ENCODE results near the gene PARD3B. TPM values are rescaled to one million over a fixed set of nuclear protein-coding genes. Genes with fewer than 3 reads are reported as not detected.

The PARD3B gene
- total RNA-seq, 1 experiment from 2014 or later = 6.4 TPM

DNA sequence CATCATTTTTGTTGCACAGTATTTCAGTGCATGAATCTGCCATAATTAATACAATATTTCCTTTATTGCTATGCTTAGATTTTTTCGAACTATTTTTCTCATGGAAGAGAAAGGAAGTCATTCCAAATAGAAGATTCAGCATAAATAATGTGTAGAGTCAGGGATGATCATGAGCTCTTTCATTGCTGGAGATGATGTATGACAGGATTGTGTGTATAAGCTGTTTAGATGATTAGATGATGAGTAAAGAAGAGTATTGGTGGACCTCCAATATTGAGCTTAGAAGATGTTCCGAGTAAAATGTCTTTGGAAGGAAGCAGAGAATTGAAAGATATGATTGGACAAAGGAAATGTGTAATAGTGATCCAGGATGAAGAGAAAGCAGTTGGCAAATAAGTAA, 364.5 kb downstream of the PARD3B start:
- Mint-ChIP-seq H3K4me1 (peaks cover 0 to 5% of the 10 kb centered on the region in 2 experiments; a peak in 3 of 4 replicates), H3K27me3 (ENCODE audit: low read depth) (no peaks in the 10 kb centered on the region), H3K36me3 (ENCODE audit: insufficient read depth in 1 of 3, low read depth in 3 of 3) (no peaks in the 10 kb centered on the region; a peak in 1 of 7 replicates), H3K4me3 (no peak overlapping the region), H3K27ac (no peak overlapping the region), H3K9me3 (no peaks in the 10 kb centered on the region)
- Histone ChIP-seq H2BK20ac (ENCODE audit: low read depth, low read length, poor library complexity, severe bottlenecking) (no peak overlapping the region), H3K9ac (ENCODE audit: extremely low read depth, insufficient read length, low read length) (no peak overlapping the region), H4K91ac (ENCODE audit: insufficient read length, low read depth, low read length) (no peak overlapping the region), H3K23ac (ENCODE audit: insufficient read length, low read depth, low read length) (no peak overlapping the region), H3K27ac (ENCODE audit: insufficient read length, low read depth, low read length) (no peak overlapping the region), H2BK5ac (ENCODE audit: insufficient read length, low read length) (no peak overlapping the region), H3K9me3 (ENCODE audit: control insufficient read depth, low read depth, low read length) (no peaks in the 10 kb centered on the region), H2AFZ (ENCODE audit: low read length) (no peak overlapping the region), H2BK120ac (ENCODE audit: low read depth, low read length, poor library complexity, severe bottlenecking) (no peak overlapping the region), H3K23me2 (ENCODE audit: insufficient read length, low read depth, low read length, poor library complexity, severe bottlenecking) (no peaks in the 10 kb centered on the region), H3K14ac (ENCODE audit: insufficient read depth, low read length) (no peak overlapping the region), H3K4me1 (ENCODE audit: insufficient read depth, low read length) (no peaks in the 10 kb centered on the region), H4K20me1 (ENCODE audit: control insufficient read depth, insufficient read depth, insufficient read length) (no peaks in the 10 kb centered on the region), H4K5ac (ENCODE audit: insufficient read length, low read depth, low read length) (no peak overlapping the region), H3K79me2 (ENCODE audit: insufficient read depth, low read length) (no peaks in the 10 kb centered on the region), H4K8ac (replicated peaks; ENCODE audit: insufficient read length, low read depth, low read length) (no peak overlapping the region), H2AK5ac (ENCODE audit: insufficient read length, low read length) (no peak overlapping the region), H3K79me1 (ENCODE audit: insufficient read depth, low read depth, low read length, poor library complexity, severe bottlenecking) (no peaks in the 10 kb centered on the region), H3K4me2 (ENCODE audit: insufficient read depth, insufficient read length, low read length) (no peak overlapping the region), H2BK15ac (ENCODE audit: low read depth, low read length) (no peak overlapping the region), H3K56ac (ENCODE audit: insufficient read length, low read depth, low read length) (no peak overlapping the region), H3K18ac (ENCODE audit: insufficient read length, low read depth, low read length) (no peak overlapping the region), H3K27me3 (ENCODE audit: insufficient read depth, low read length) (no peaks in the 10 kb centered on the region), H3T11ph (ENCODE audit: low read length) (no peak overlapping the region), H3K4ac (ENCODE audit: low read depth, low read length) (no peak overlapping the region), H2BK12ac (ENCODE audit: insufficient read length, low read depth, low read length) (no peak overlapping the region)
- TF ChIP-seq, protein P1, sequence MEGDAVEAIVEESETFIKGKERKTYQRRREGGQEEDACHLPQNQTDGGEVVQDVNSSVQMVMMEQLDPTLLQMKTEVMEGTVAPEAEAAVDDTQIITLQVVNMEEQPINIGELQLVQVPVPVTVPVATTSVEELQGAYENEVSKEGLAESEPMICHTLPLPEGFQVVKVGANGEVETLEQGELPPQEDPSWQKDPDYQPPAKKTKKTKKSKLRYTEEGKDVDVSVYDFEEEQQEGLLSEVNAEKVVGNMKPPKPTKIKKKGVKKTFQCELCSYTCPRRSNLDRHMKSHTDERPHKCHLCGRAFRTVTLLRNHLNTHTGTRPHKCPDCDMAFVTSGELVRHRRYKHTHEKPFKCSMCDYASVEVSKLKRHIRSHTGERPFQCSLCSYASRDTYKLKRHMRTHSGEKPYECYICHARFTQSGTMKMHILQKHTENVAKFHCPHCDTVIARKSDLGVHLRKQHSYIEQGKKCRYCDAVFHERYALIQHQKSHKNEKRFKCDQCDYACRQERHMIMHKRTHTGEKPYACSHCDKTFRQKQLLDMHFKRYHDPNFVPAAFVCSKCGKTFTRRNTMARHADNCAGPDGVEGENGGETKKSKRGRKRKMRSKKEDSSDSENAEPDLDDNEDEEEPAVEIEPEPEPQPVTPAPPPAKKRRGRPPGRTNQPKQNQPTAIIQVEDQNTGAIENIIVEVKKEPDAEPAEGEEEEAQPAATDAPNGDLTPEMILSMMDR (conservative IDR thresholded peaks at IDR 0.05) = no peak
- DNase-seq = no peak
- no CpG with 5 or more reads among the region's 2 CpGs for WGBS (ENCODE audit: extremely low coverage, insufficient read length, low lambda C conversion rate)

All from H9 (cell line).